ENCODE data around the gene LRRFIP1.
A peak's percentile ranks its signal among the peaks of the same experiment; 100 is the strongest.
"Not testable (repeated sequence)": the region's sequence is repeated elsewhere in the genome, so short reads cannot be mapped to it uniquely, and the experiment has no call there.

Gene LRRFIP1

GRCh38 chr2:237763812-237764211 lies 136.4 kb downstream of the LRRFIP1 start:
- H3K4me3 ChIP-seq (ENCODE audit: low read length): no peak overlapping the region
- DNase-seq (ENCODE audit: low read depth): no peak
- no peak for TF ChIP-seq CTCF (conservative IDR thresholded peaks at IDR 0.05; ENCODE audit: low read length)

GRCh38 chr2:237765122-237765521 lies 137.7 kb downstream of the LRRFIP1 start:
- not testable (repeated sequence) for DNase-seq (ENCODE audit: low read depth); H3K4me3 ChIP-seq (ENCODE audit: low read length)

GRCh38 chr2:237765875-237766274 lies 138.5 kb downstream of the LRRFIP1 start:
- no peak for TF ChIP-seq CTCF (conservative IDR thresholded peaks at IDR 0.05; ENCODE audit: low read length)
- H3K4me3 ChIP-seq (ENCODE audit: low read length): no peak overlapping the region
- peak; percentile 24 for DNase-seq (ENCODE audit: low read depth)

- peak; percentile 32 for DNase-seq (ENCODE audit: low read depth)
- TF ChIP-seq CTCF (conservative IDR thresholded peaks at IDR 0.05; ENCODE audit: low read length): no peak
- H3K4me3 ChIP-seq (ENCODE audit: low read length): no peak overlapping the region
Measured at GRCh38 chr2:237766340-237766739, 139.0 kb downstream of the LRRFIP1 start.

GRCh38 chr2:237772513-237772912 lies 145.1 kb downstream of the LRRFIP1 start:
- DNase-seq (ENCODE audit: low read depth): no peak
- TF ChIP-seq CTCF (conservative IDR thresholded peaks at IDR 0.05; ENCODE audit: low read length): no peak
- H3K4me3 ChIP-seq (ENCODE audit: low read length): no peak overlapping the region

- H3K4me3 ChIP-seq (ENCODE audit: low read length): no peak overlapping the region
- DNase-seq (ENCODE audit: low read depth): no peak
- no peak for TF ChIP-seq CTCF (conservative IDR thresholded peaks at IDR 0.05; ENCODE audit: low read length)
Measured at GRCh38 chr2:237773826-237774225, 146.4 kb downstream of the LRRFIP1 start.

GRCh38 chr2:237774811-237775553 lies 147.6 kb downstream of the LRRFIP1 start:
- DNase-seq (ENCODE audit: low read depth): peak; percentile 49

More at GRCh38 chr2:237774811-237775553, 147.6 kb downstream of the LRRFIP1 start:
- no peak overlapping the region for H3K4me3 ChIP-seq (ENCODE audit: low read length)
- TF ChIP-seq CTCF (conservative IDR thresholded peaks at IDR 0.05; ENCODE audit: low read length): peak; percentile 65
